ENCODE results near the gene LRMDA. TPM values are rescaled to one million over a fixed set of nuclear protein-coding genes. Genes with fewer than 3 reads are reported as not detected.
A peak's percentile ranks its signal among the peaks of the same experiment; 100 is the strongest.

The LRMDA gene
- polyA plus RNA-seq, 1 donor (not counting 4 experiments of a cell fraction or from before 2014, with no cell fraction given) = not detected

DNA sequence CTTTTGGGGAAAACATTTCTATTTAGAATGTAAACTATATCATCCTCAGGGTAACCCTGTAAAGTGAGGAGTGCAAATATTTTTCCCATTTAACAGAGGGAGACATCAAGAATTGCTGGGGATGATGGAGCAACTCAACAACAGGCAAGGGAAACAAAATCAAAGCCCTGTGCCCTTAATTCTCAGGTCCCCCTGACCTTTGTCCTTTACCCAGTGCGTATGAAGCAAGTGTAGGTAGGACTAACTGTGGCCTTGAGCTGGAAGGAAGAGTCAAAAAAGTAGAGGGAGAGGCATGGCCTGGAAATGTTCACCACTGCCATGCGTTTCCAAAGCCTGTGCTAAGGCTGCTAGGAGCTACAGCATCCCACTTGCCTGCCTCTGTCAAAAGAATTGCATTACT is 896.9 kb downstream of the LRMDA start:
- Histone ChIP-seq H3K36me3 (ENCODE audit: control insufficient read depth in 2 of 2, extremely low read depth in 1 of 2, insufficient read depth in 2 of 2, low read length in 2 of 2) (no peaks in the 10 kb centered on the region), H2AFZ (ENCODE audit: control insufficient read depth, low read length) (peak overlapping the region; percentile 21), H3K79me2 (ENCODE audit: control insufficient read depth, insufficient read depth, low read length) (no peaks in the 10 kb centered on the region), H3K27me3 (ENCODE audit: control insufficient read depth, extremely low read depth, insufficient read depth, low read length) (no peaks in the 10 kb centered on the region), H3K9me3 (ENCODE audit: control insufficient read depth, low read depth, low read length) (no peaks in the 10 kb centered on the region), H3K27ac (ENCODE audit: control insufficient read depth, insufficient read depth, low read length) (no peak overlapping the region), H3K9me1 (ENCODE audit: control insufficient read depth, extremely low read depth, insufficient read depth, low read length) (peaks cover 2% of the 10 kb centered on the region), H4K20me1 (ENCODE audit: control insufficient read depth, extremely low read depth, insufficient read depth, low read length) (no peaks in the 10 kb centered on the region), H3K4me2 (ENCODE audit: control insufficient read depth, extremely low read depth, insufficient read depth, low read depth, low read length) (peak overlapping the region; percentile 20), H3K4me3 (ENCODE audit: control insufficient read depth in 2 of 3, extremely low read depth in 1 of 3, insufficient read depth in 2 of 3, low read depth in 1 of 3, low read length in 3 of 3) (no peak overlapping the region), H3K4me1 (ENCODE audit: control insufficient read depth, extremely low read depth, insufficient read depth, low read length) (peaks cover 16% of the 10 kb centered on the region), H3K9ac (ENCODE audit: control insufficient read depth, extremely low read depth, insufficient read depth, low read length) (no peak overlapping the region)
- dilution Hi-C loops (cut with MboI; ENCODE audit: extremely low pct_ligation_motif_present, low sequenced_read_pairs) = no loop called here
- FAIRE-seq (no peak), DNase-seq (ENCODE audit: low read depth, low spot score) (no peak)
- TF ChIP-seq EZH2 (IDR thresholded peaks at IDR 0.05; ENCODE audit: low read length) = no peak
- TF ChIP-seq, protein P1, sequence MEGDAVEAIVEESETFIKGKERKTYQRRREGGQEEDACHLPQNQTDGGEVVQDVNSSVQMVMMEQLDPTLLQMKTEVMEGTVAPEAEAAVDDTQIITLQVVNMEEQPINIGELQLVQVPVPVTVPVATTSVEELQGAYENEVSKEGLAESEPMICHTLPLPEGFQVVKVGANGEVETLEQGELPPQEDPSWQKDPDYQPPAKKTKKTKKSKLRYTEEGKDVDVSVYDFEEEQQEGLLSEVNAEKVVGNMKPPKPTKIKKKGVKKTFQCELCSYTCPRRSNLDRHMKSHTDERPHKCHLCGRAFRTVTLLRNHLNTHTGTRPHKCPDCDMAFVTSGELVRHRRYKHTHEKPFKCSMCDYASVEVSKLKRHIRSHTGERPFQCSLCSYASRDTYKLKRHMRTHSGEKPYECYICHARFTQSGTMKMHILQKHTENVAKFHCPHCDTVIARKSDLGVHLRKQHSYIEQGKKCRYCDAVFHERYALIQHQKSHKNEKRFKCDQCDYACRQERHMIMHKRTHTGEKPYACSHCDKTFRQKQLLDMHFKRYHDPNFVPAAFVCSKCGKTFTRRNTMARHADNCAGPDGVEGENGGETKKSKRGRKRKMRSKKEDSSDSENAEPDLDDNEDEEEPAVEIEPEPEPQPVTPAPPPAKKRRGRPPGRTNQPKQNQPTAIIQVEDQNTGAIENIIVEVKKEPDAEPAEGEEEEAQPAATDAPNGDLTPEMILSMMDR (optimal IDR thresholded peaks at IDR 0.05 in 1 of 3, IDR thresholded peaks at IDR 0.05 in 1 of 3, conservative IDR thresholded peaks at IDR 0.05 in 1 of 3; ENCODE audit: extremely low read depth in 1 of 3, insufficient read depth in 2 of 3, low read length in 3 of 3) = no peak

DNA sequence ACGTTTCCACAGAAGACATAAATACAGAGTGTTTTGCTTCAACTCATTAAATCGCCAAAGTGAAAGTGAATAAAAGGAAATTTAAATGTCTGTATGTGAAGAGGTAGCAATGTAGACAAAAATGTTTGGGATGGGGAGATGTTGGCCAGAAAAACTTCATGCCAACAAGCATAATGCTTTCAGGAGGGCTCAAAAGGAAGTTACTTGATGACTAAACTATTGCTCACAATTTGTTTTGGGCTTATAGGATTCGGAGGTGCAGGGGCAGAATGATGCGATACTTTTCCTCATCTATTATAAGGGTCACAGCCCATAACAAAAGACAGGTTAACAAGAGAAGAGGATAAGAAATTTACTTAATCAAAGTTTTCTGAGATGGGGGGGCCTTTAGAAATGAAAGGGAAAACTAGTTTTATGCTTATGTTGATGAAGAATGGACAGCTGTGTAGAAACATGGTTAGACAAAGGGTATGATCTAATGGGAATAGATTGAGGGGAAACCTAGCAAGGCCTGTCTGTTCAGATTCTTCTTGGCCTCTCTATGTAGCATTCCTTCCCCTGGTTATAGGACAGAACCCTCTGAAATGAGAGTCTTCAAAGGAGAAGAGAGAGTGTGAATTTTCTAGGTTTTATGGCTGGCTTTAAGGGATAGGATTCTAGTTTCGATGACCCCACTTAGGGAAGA is 898.6 kb downstream of the LRMDA start:
- no peaks in the 10 kb centered on the region for H3K36me3 ChIP-seq (ENCODE audit: control insufficient read depth in 2 of 2, extremely low read depth in 1 of 2, insufficient read depth in 2 of 2, low read length in 2 of 2)
- TF ChIP-seq, protein P1 (optimal IDR thresholded peaks at IDR 0.05 in 1 of 3, IDR thresholded peaks at IDR 0.05 in 1 of 3, conservative IDR thresholded peaks at IDR 0.05 in 1 of 3; ENCODE audit: extremely low read depth in 1 of 3, insufficient read depth in 2 of 3, low read length in 3 of 3) = no peak
- no peak for TF ChIP-seq EZH2 (IDR thresholded peaks at IDR 0.05; ENCODE audit: low read length)
- FAIRE-seq = peak; percentile 84
- dilution Hi-C loops (cut with MboI; ENCODE audit: extremely low pct_ligation_motif_present, low sequenced_read_pairs) = no loop called here
- DNase-seq (ENCODE audit: low read depth, low spot score) = no peak
- no peaks in the 10 kb centered on the region for H4K20me1 ChIP-seq (ENCODE audit: control insufficient read depth, extremely low read depth, insufficient read depth, low read length)
- H3K4me3 ChIP-seq (ENCODE audit: control insufficient read depth in 2 of 3, extremely low read depth in 1 of 3, insufficient read depth in 2 of 3, low read depth in 1 of 3, low read length in 3 of 3) = no peak overlapping the region
- H3K79me2 ChIP-seq (ENCODE audit: control insufficient read depth, insufficient read depth, low read length) = no peaks in the 10 kb centered on the region
- peaks cover 16% of the 10 kb centered on the region for H3K4me1 ChIP-seq (ENCODE audit: control insufficient read depth, extremely low read depth, insufficient read depth, low read length)
- no peaks in the 10 kb centered on the region for H3K9me3 ChIP-seq (ENCODE audit: control insufficient read depth, low read depth, low read length)
- peaks cover 2% of the 10 kb centered on the region for H3K9me1 ChIP-seq (ENCODE audit: control insufficient read depth, extremely low read depth, insufficient read depth, low read length)
- no peak overlapping the region for H3K9ac ChIP-seq (ENCODE audit: control insufficient read depth, extremely low read depth, insufficient read depth, low read length)
- no peak overlapping the region for H3K27ac ChIP-seq (ENCODE audit: control insufficient read depth, insufficient read depth, low read length)
- no peak overlapping the region for H2AFZ ChIP-seq (ENCODE audit: control insufficient read depth, low read length)
- peak overlapping the region; percentile 14 for H3K4me2 ChIP-seq (ENCODE audit: control insufficient read depth, extremely low read depth, insufficient read depth, low read depth, low read length)
- H3K27me3 ChIP-seq (ENCODE audit: control insufficient read depth, extremely low read depth, insufficient read depth, low read length) = no peaks in the 10 kb centered on the region

Data from keratinocyte (primary cell).